Astrocyte of the cerebellum (primary cell): ENCODE data around the gene CEP97.

Experiments used
- DNase-seq: peaks from one replicate; pipeline ENCODE4 v3.0.0-alpha.2; 2011; ENCODE audit warnings: low read depth
- H3K4me3 ChIP-seq: 2 replicates; pipeline ENCODE4 v1.5.1; 2011; ENCODE audit warnings: mild to moderate bottlenecking, low read depth, low read length, moderate library complexity
- CTCF ChIP-seq: IDR thresholded peaks from 2 replicates; pipeline ENCODE4 v1.5.1; 2012; ENCODE audit warnings: low read length, low read depth, moderate library complexity, mild to moderate bottlenecking; ENCODE audit errors: missing control alignments
- in situ Hi-C: cut with HindIII; loops from 2 replicates; pipeline ENCODE4 v1.10.0; 2017; ENCODE audit warnings: low sequenced_read_pairs

CEP97 gene

GRCh38 chr3:101780661-101781060 is 56.2 kb downstream of the CEP97 start:
- peak overlapping the region; percentile 58 for H3K4me3 ChIP-seq
- TF ChIP-seq CTCF: no peak
- DNase-seq: peak; percentile 31
- in situ Hi-C loops: no loop called here

GRCh38 chr3:101781166-101781565 is 56.8 kb downstream of the CEP97 start:
- peak overlapping the region; percentile 58 for H3K4me3 ChIP-seq
- in situ Hi-C loops: no loop called here
- no peak for DNase-seq
- no peak for TF ChIP-seq CTCF

- DNase-seq: no peak
- in situ Hi-C loops: no loop called here
- H3K4me3 ChIP-seq: no peak overlapping the region
- no peak for TF ChIP-seq CTCF
Measured at GRCh38 chr3:101784855-101785613, 60.6 kb downstream of the CEP97 start.

- in situ Hi-C loops: no loop called here
- no peak for TF ChIP-seq CTCF
Measured at GRCh38 chr3:101791778-101792177, 67.4 kb downstream of the CEP97 start.

GRCh38 chr3:101796077-101796680 is 71.8 kb downstream of the CEP97 start:
- H3K4me3 ChIP-seq: no peak overlapping the region
- in situ Hi-C loops: no loop called here
- no peak for DNase-seq
- no peak for TF ChIP-seq CTCF

More at GRCh38 chr3:101791778-101792177, 67.4 kb downstream of the CEP97 start:
- no peak overlapping the region for H3K4me3 ChIP-seq
- DNase-seq: no peak

- no peak for TF ChIP-seq CTCF
- in situ Hi-C loops: loop anchor here (10.0 kb wide), 1 partner anchor 734 kb away; no protein-coding TSS in a partner anchor
- no peak for DNase-seq
- no peak overlapping the region for H3K4me3 ChIP-seq
Measured at GRCh38 chr3:101801174-101801573, 76.8 kb downstream of the CEP97 start.
